GM18873 (cell line): ENCODE results near the gene TANK.
"Not testable (repeated sequence)": the region's sequence is repeated elsewhere in the genome, so short reads cannot be mapped to it uniquely, and the experiment has no call there.

ENCODE experiments used
- ATAC-seq: cut with Tn5 transposase; IDR thresholded peaks from one replicate; pipeline ENCODE4 v1.9.1; 2021; ENCODE audit warnings: mild to moderate bottlenecking, moderate library complexity, moderate number of reproducible peaks; ENCODE audit not compliant: unreplicated experiment, low FRiP score

TANK gene

GRCh38 chr2:161257123-161257952 is 97.1 kb downstream of the TANK start:
- no peak for ATAC-seq

- no peak for ATAC-seq
Measured at GRCh38 chr2:161265874-161266273, 105.6 kb downstream of the TANK start.

- no peak for ATAC-seq
Measured at GRCh38 chr2:161269111-161269510, 108.9 kb downstream of the TANK start.

- peak; percentile 65 for ATAC-seq
Measured at GRCh38 chr2:161273038-161273760, 113.0 kb downstream of the TANK start.

- not testable (repeated sequence) for ATAC-seq
Measured at GRCh38 chr2:161278564-161279229, 118.5 kb downstream of the TANK start.

- not testable (repeated sequence) for ATAC-seq
Measured at GRCh38 chr2:161279230-161279815, 119.1 kb downstream of the TANK start.

- ATAC-seq, result not testable (repeated sequence)
Measured at GRCh38 chr2:161280906-161281323, 120.7 kb downstream of the TANK start.

GRCh38 chr2:161281615-161282310 is 121.5 kb downstream of the TANK start:
- ATAC-seq, result not testable (repeated sequence)

GRCh38 chr2:161282311-161282644 is 122.0 kb downstream of the TANK start:
- ATAC-seq, result not testable (repeated sequence)

- no peak for ATAC-seq
Measured at GRCh38 chr2:161283926-161284325, 123.7 kb downstream of the TANK start.
